Endodermal cell (in vitro differentiated cells): ENCODE measurements around the gene GABRG3. TPM values are rescaled to one million over a fixed set of nuclear protein-coding genes. Genes with fewer than 3 reads are reported as not detected.
A peak's percentile ranks its signal among the peaks of the same experiment; 100 is the strongest.

ENCODE experiments used
- DNase-seq: peaks from one replicate; pipeline ENCODE4 v3.0.0-alpha.2; 2017
- H3K27ac ChIP-seq: 2 replicates; pipeline ENCODE4 v1.5.1; 2013; ENCODE audit warnings: mild to moderate bottlenecking, low read depth, low read length, moderate library complexity
- H3K27me3 ChIP-seq: 2 replicates; pipeline ENCODE4 v1.6.1; 2013; ENCODE audit warnings: mild to moderate bottlenecking, low read length, moderate library complexity; ENCODE audit not compliant: insufficient read depth, control insufficient read depth, poor library complexity, severe bottlenecking
- H3K36me3 ChIP-seq: 2 replicates; pipeline ENCODE4 v1.7.0; 2013; ENCODE audit warnings: mild to moderate bottlenecking, low read length, moderate library complexity; ENCODE audit not compliant: control insufficient read depth, insufficient read depth
- H3K4me1 ChIP-seq: one replicate; pipeline ENCODE4 v1.7.0; 2013; ENCODE audit warnings: low read length; ENCODE audit not compliant: control insufficient read depth, insufficient read depth
- H3K4me3 ChIP-seq: 2 replicates; pipeline ENCODE4 v1.5.1; 2013; ENCODE audit warnings: mild to moderate bottlenecking, low read length, moderate library complexity
- H3K9ac ChIP-seq: 2 replicates; pipeline ENCODE4 v1.6.1; 2013; ENCODE audit warnings: mild to moderate bottlenecking, low read length, moderate library complexity; ENCODE audit not compliant: poor library complexity, severe bottlenecking; ENCODE audit errors: extremely low read depth
- H3K9me3 ChIP-seq: 2 replicates; pipeline ENCODE4 v1.6.1; 2013; ENCODE audit warnings: mild to moderate bottlenecking, low read length, moderate library complexity; ENCODE audit not compliant: control insufficient read depth
- H3K27ac Mint-ChIP-seq: 2 replicates; pipeline ENCODE4 v1.8.0; 2020; ENCODE audit warnings: mixed read lengths
- H3K27me3 Mint-ChIP-seq: 2 replicates; pipeline ENCODE4 v1.8.0; 2021; ENCODE audit warnings: mild to moderate bottlenecking, mixed read lengths; ENCODE audit not compliant: insufficient read depth
- H3K36me3 Mint-ChIP-seq: 2 replicates; pipeline ENCODE4 v1.8.0; 2020; ENCODE audit warnings: low read depth, mixed read lengths
- H3K4me1 Mint-ChIP-seq: 2 replicates; pipeline ENCODE4 v1.8.0; 2020; ENCODE audit warnings: mixed read lengths
- H3K4me3 Mint-ChIP-seq: 2 replicates; pipeline ENCODE4 v1.8.0; 2020; ENCODE audit warnings: mild to moderate bottlenecking, moderate library complexity, mixed read lengths
- H3K9me3 Mint-ChIP-seq: 2 replicates; pipeline ENCODE4 v1.8.0; 2020; ENCODE audit warnings: mild to moderate bottlenecking, mixed read lengths
- WGBS, 2 experiments: methylation state at CpG; one replicate each; pipeline versions ENCODE4 v1.1.5 to v1.1.7; 2013; ENCODE audit warnings: missing lambda C conversion rate in 2 of 2, mixed read lengths in 1 of 2; ENCODE audit not compliant: insufficient coverage in 1 of 2, insufficient read length in 1 of 2; 5-methylcytosine and 5-hydroxymethylcytosine counted together
- total RNA-seq, 2 donors: library from RNA; stranded (reverse); fragmentation: NEBNext Ultra II Directional in 1 of 2; extraction: Animal tissue kit (Norgen Biotek cat#: 25700) in 1 of 2; gene quantifications; 2 replicates in 1 of 2; 3 replicates in 1 of 2; pipeline ENCODE4 v1.2.1, GENCODE V29; 2021
- TF ChIP-seq, protein P1 (sequence below): fragments of 200-600 bp; sonication (generic); conservative IDR thresholded peaks from 2 replicates; pipeline ENCODE4 v1.5.0; 2021; ENCODE audit warnings: antibody characterized with exemption, mild to moderate bottlenecking

The GABRG3 gene
- total RNA-seq, 2 donors from 2014 or later = 0.48 to 0.84 TPM

DNA sequence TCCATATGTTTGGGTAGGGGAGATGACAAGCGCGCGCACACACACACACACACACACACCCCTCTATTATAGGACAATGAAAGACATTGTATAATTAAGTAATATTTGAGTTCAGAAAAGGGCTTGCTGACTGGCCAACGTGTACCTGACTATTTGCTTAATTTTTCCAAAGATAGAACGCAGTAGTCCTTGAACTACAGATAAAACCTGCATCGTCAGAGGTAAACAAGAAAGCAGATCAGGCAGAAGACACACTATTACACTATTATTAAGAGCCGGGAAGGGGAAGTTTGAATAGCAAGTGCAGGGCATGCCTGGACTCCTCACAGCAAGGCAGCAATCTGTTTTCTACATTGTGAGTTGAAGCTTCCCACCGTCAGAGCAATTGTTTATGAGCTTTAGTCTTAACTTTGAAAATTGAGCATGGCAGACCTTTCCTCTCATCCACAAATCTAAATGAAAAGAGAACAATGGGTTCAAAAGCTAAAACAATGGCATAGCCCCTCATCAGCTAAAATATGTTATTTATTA lies 427.7 kb downstream of the GABRG3 start:
- Mint-ChIP-seq H3K36me3 (no peaks in the 10 kb centered on the region), H3K4me1 (no peaks in the 10 kb centered on the region), H3K27me3 (no peaks in the 10 kb centered on the region), H3K9me3 (peaks cover 1% of the 10 kb centered on the region), H3K4me3 (no peak overlapping the region), H3K27ac (no peak overlapping the region)
- H3K4me1 ChIP-seq = no peaks in the 10 kb centered on the region
- no peak overlapping the region for H3K9ac ChIP-seq
- TF ChIP-seq, protein P1, sequence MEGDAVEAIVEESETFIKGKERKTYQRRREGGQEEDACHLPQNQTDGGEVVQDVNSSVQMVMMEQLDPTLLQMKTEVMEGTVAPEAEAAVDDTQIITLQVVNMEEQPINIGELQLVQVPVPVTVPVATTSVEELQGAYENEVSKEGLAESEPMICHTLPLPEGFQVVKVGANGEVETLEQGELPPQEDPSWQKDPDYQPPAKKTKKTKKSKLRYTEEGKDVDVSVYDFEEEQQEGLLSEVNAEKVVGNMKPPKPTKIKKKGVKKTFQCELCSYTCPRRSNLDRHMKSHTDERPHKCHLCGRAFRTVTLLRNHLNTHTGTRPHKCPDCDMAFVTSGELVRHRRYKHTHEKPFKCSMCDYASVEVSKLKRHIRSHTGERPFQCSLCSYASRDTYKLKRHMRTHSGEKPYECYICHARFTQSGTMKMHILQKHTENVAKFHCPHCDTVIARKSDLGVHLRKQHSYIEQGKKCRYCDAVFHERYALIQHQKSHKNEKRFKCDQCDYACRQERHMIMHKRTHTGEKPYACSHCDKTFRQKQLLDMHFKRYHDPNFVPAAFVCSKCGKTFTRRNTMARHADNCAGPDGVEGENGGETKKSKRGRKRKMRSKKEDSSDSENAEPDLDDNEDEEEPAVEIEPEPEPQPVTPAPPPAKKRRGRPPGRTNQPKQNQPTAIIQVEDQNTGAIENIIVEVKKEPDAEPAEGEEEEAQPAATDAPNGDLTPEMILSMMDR = no peak
- no peak overlapping the region for H3K4me3 ChIP-seq
- H3K36me3 ChIP-seq = no peaks in the 10 kb centered on the region
- no peak for DNase-seq
- peak overlapping the region; percentile 87 for H3K27ac ChIP-seq
- no peaks in the 10 kb centered on the region for H3K27me3 ChIP-seq
- no peaks in the 10 kb centered on the region for H3K9me3 ChIP-seq
- 69 to 89% methylated on average over 3 to 5 of the region's 8 CpGs for WGBS, 2 experiments

DNA sequence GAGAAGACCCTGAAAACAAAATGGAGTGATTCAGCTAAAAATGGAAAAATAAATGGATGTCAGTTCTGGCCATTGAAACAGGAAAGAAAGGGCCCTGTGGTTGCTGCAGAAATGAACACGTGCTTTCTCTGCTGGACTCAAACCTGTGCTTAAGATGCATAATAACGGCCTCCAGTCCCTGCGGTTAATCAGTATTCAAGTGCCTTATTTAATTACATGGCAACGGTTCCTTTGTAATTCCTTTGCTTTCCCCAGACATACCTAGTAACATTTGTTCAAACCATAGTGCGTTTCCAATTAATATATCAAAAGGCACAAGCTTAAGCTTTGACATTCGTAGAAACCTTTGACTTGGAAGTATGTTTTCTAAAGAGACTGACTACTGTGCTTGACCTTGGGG lies 428.3 kb downstream of the GABRG3 start:
- TF ChIP-seq, protein P1 = no peak
- no peaks in the 10 kb centered on the region for H3K36me3 ChIP-seq
- WGBS, 2 experiments = 68 to 73% methylated on average over 4 to 6 of the region's 6 CpGs
- H3K4me3 ChIP-seq = no peak overlapping the region
- no peak for DNase-seq
- no peak overlapping the region for H3K9ac ChIP-seq
- Mint-ChIP-seq H3K27ac (no peak overlapping the region), H3K4me3 (no peak overlapping the region), H3K36me3 (no peaks in the 10 kb centered on the region), H3K9me3 (peaks cover 1% of the 10 kb centered on the region), H3K4me1 (no peaks in the 10 kb centered on the region), H3K27me3 (no peaks in the 10 kb centered on the region)
- peak overlapping the region; percentile 87 for H3K27ac ChIP-seq
- no peaks in the 10 kb centered on the region for H3K4me1 ChIP-seq
- H3K27me3 ChIP-seq = no peaks in the 10 kb centered on the region
- no peaks in the 10 kb centered on the region for H3K9me3 ChIP-seq

DNA sequence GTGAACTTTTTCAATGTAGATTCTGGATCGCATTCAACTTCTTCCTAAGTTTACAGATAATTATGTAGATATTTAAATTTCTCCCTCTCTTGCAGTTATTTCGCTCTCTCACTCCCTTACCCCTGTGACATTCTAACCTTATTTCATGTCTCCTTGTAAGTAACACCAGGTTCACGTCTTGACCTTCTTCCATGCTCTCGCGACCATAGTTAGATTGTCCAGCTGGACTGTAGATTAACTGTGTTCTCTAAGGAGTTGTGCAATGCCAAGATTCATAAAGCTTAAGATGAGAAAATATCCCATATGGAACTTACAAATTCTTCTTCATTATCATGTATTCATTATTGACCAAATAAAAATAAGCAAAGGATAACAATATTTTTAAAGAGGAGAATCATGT lies 430.5 kb downstream of the GABRG3 start:
- no peaks in the 10 kb centered on the region for H3K9me3 ChIP-seq
- no peak for DNase-seq
- 95 to 100% methylated on average over 2 to 4 of the region's 5 CpGs for WGBS, 2 experiments
- no peak overlapping the region for H3K27ac Mint-ChIP-seq
- H3K4me3 Mint-ChIP-seq = no peak overlapping the region
- no peaks in the 10 kb centered on the region for H3K27me3 Mint-ChIP-seq
- H3K36me3 ChIP-seq = no peaks in the 10 kb centered on the region
- no peaks in the 10 kb centered on the region for H3K36me3 Mint-ChIP-seq
- no peak overlapping the region for H3K9ac ChIP-seq
- TF ChIP-seq, protein P1 = no peak
- no peak overlapping the region for H3K27ac ChIP-seq
- H3K9me3 Mint-ChIP-seq = no peaks in the 10 kb centered on the region
- H3K27me3 ChIP-seq = no peaks in the 10 kb centered on the region
- no peak overlapping the region for H3K4me3 ChIP-seq
- H3K4me1 Mint-ChIP-seq = no peaks in the 10 kb centered on the region
- H3K4me1 ChIP-seq = no peaks in the 10 kb centered on the region
